ENCODE results near the gene ATP6V0A1. TPM values are rescaled to one million over a fixed set of nuclear protein-coding genes. Genes with fewer than 3 reads are reported as not detected.
A peak's percentile ranks its signal among the peaks of the same experiment; 100 is the strongest.

The ATP6V0A1 gene
- polyA plus RNA-seq, result 100 to 1,000 TPM in 1 of 4 donors, 10 to 100 TPM in 3; 38.7 to 125 (median 69.2) TPM
- long read RNA-seq, donor 1, result 0 reads
- long read RNA-seq, donor 2, full-length matches to known transcripts, result 21 of 21 reads
- long read RNA-seq, donor 2, partial matches to known transcripts, result 0 of 21 reads
- long read RNA-seq, donor 2, other reads (novel, unspliced or antisense), result 0 of 21 reads
- long read RNA-seq, donor 3, full-length matches to known transcripts, result 43 of 43 reads
- long read RNA-seq, donor 3, partial matches to known transcripts, result 0 of 43 reads
- long read RNA-seq, donor 3, other reads (novel, unspliced or antisense), result 0 of 43 reads
- long read RNA-seq, donor 4, full-length matches to known transcripts, result 3 of 3 reads
- long read RNA-seq, donor 4, partial matches to known transcripts, result 0 of 3 reads
- long read RNA-seq, donor 4, other reads (novel, unspliced or antisense), result 0 of 3 reads
- long read RNA-seq, donor 5, full-length matches to known transcripts, result 15 of 15 reads
- long read RNA-seq, donor 5, partial matches to known transcripts, result 0 of 15 reads
- long read RNA-seq, donor 5, other reads (novel, unspliced or antisense), result 0 of 15 reads
- long read RNA-seq, donor 6, full-length matches to known transcripts, result 35 of 35 reads
- long read RNA-seq, donor 6, partial matches to known transcripts, result 0 of 35 reads
- long read RNA-seq, donor 6, other reads (novel, unspliced or antisense), result 0 of 35 reads
- long read RNA-seq, donor 7, full-length matches to known transcripts, result 15 of 21 reads
- long read RNA-seq, donor 7, partial matches to known transcripts, result 0 of 21 reads
- long read RNA-seq, donor 7, other reads (novel, unspliced or antisense), result 6 of 21 reads
- long read RNA-seq, donor 8, full-length matches to known transcripts, result 1 of 1 reads
- long read RNA-seq, donor 8, partial matches to known transcripts, result 0 of 1 reads
- long read RNA-seq, donor 8, other reads (novel, unspliced or antisense), result 0 of 1 reads
- long read RNA-seq, donor 9, full-length matches to known transcripts, result 14 of 14 reads
- long read RNA-seq, donor 9, partial matches to known transcripts, result 0 of 14 reads
- long read RNA-seq, donor 9, other reads (novel, unspliced or antisense), result 0 of 14 reads
- long read RNA-seq, donor 10, full-length matches to known transcripts, result 36 of 36 reads
- long read RNA-seq, donor 10, partial matches to known transcripts, result 0 of 36 reads
- long read RNA-seq, donor 10, other reads (novel, unspliced or antisense), result 0 of 36 reads

- no peaks in the 10 kb centered on the region for H3K9me3 ChIP-seq (ENCODE audit: control insufficient read depth in 2 of 2, insufficient read depth in 1 of 2, low read depth in 1 of 2, low read length in 1 of 2)
- FAIRE-seq, result no peak
- H3K36me3 ChIP-seq (ENCODE audit: control insufficient read depth in 3 of 3, insufficient read depth in 2 of 3, low read depth in 1 of 3, low read length in 3 of 3), result peaks cover 0 to 18% (median 2%) of the 10 kb centered on the region in 3 donors
- H3K27me3 ChIP-seq (ENCODE audit: control insufficient read depth in 3 of 3, insufficient read depth in 3 of 3, low read length in 3 of 3), result no peaks in the 10 kb centered on the region
- 1% methylated on average over 36 to 45 of the region's 45 CpGs for WGBS, 3 donors
- peak; percentile 88 to 95 for DNase-seq
- peak within 1 kb of the TSS; percentile 95 to 100 (median 98) for H3K27ac ChIP-seq (ENCODE audit: low read depth in 1 of 3, low read length in 2 of 3)
- H3K4me3 ChIP-seq (ENCODE audit: low read depth in 1 of 3, low read length in 3 of 3), result peak within 1 kb of the TSS; percentile 71 to 92 (median 90)
- H3K4me1 ChIP-seq (ENCODE audit: control insufficient read depth in 3 of 3, insufficient read depth in 2 of 3, low read depth in 1 of 3, low read length in 2 of 3), result peaks cover 2 to 24% (median 14%) of the 10 kb centered on the region in 3 donors
Observed at GRCh38 chr17:42458497-42459255, at the start of gene ATP6V0A1. ATP6V0A1 (plus strand) TSS chr17:42458878; CDS start chr17:42460895, 2,017 bp downstream.

- Histone ChIP-seq H3K4me3 (ENCODE audit: low read depth in 1 of 3, low read length in 3 of 3) (no peak overlapping the region), H3K9me3 (ENCODE audit: control insufficient read depth in 2 of 2, insufficient read depth in 1 of 2, low read depth in 1 of 2, low read length in 1 of 2) (peaks cover 0 to 4% of the 10 kb centered on the region in 2 donors), H3K36me3 (ENCODE audit: control insufficient read depth in 3 of 3, insufficient read depth in 2 of 3, low read depth in 1 of 3, low read length in 3 of 3) (peaks cover 0 to 16% (median 0%) of the 10 kb centered on the region in 3 donors), H3K27me3 (ENCODE audit: control insufficient read depth in 3 of 3, insufficient read depth in 3 of 3, low read length in 3 of 3) (no peaks in the 10 kb centered on the region), H3K4me1 (ENCODE audit: control insufficient read depth in 3 of 3, insufficient read depth in 2 of 3, low read depth in 1 of 3, low read length in 2 of 3) (peaks cover 0 to 12% (median 0%) of the 10 kb centered on the region in 3 donors), H3K27ac (ENCODE audit: low read depth in 1 of 3, low read length in 2 of 3) (peak overlapping the region in 1 of 3 donors; percentile 68)
- DNase-seq (no peak), FAIRE-seq (no peak)
- 28 to 40% (median 38%) methylated on average over 5 of the region's 5 CpGs for WGBS, 3 donors
Observed at GRCh38 chr17:42409523-42410318, 49.0 kb upstream of the ATP6V0A1 start.

GRCh38 chr17:42410319-42410685, 48.4 kb upstream of the ATP6V0A1 start:
- H3K4me3 ChIP-seq (ENCODE audit: low read depth in 1 of 3, low read length in 3 of 3), result no peak overlapping the region
- no peaks in the 10 kb centered on the region for H3K9me3 ChIP-seq (ENCODE audit: control insufficient read depth in 2 of 2, insufficient read depth in 1 of 2, low read depth in 1 of 2, low read length in 1 of 2)
- WGBS, 3 donors, result 69 to 82% (median 82%) methylated on average over 5 of the region's 5 CpGs
- peaks cover 0 to 9% (median 2%) of the 10 kb centered on the region in 3 donors for H3K4me1 ChIP-seq (ENCODE audit: control insufficient read depth in 3 of 3, insufficient read depth in 2 of 3, low read depth in 1 of 3, low read length in 2 of 3)
- no peaks in the 10 kb centered on the region for H3K27me3 ChIP-seq (ENCODE audit: control insufficient read depth in 3 of 3, insufficient read depth in 3 of 3, low read length in 3 of 3)
- no peak for FAIRE-seq
- peaks cover 0 to 12% (median 0%) of the 10 kb centered on the region in 3 donors for H3K36me3 ChIP-seq (ENCODE audit: control insufficient read depth in 3 of 3, insufficient read depth in 2 of 3, low read depth in 1 of 3, low read length in 3 of 3)
- no peak for DNase-seq
- H3K27ac ChIP-seq (ENCODE audit: low read depth in 1 of 3, low read length in 2 of 3), result peak overlapping the region in 1 of 3 donors; percentile 68

- Histone ChIP-seq H3K27me3 (ENCODE audit: control insufficient read depth in 3 of 3, insufficient read depth in 3 of 3, low read length in 3 of 3) (no peaks in the 10 kb centered on the region), H3K4me1 (ENCODE audit: control insufficient read depth in 3 of 3, insufficient read depth in 2 of 3, low read depth in 1 of 3, low read length in 2 of 3) (peaks cover 0 to 9% (median 2%) of the 10 kb centered on the region in 3 donors), H3K4me3 (ENCODE audit: low read depth in 1 of 3, low read length in 3 of 3) (no peak overlapping the region), H3K36me3 (ENCODE audit: control insufficient read depth in 3 of 3, insufficient read depth in 2 of 3, low read depth in 1 of 3, low read length in 3 of 3) (peaks cover 0 to 12% (median 0%) of the 10 kb centered on the region in 3 donors), H3K9me3 (ENCODE audit: control insufficient read depth in 2 of 2, insufficient read depth in 1 of 2, low read depth in 1 of 2, low read length in 1 of 2) (no peaks in the 10 kb centered on the region), H3K27ac (ENCODE audit: low read depth in 1 of 3, low read length in 2 of 3) (no peak overlapping the region)
- 56 to 86% (median 77%) methylated on average over 4 of the region's 4 CpGs for WGBS, 3 donors
- DNase-seq, result no peak
- no peak for FAIRE-seq
Observed at GRCh38 chr17:42411361-42411760, 47.3 kb upstream of the ATP6V0A1 start.

GRCh38 chr17:42411905-42412679, 46.6 kb upstream of the ATP6V0A1 start:
- Histone ChIP-seq H3K9me3 (ENCODE audit: control insufficient read depth in 2 of 2, insufficient read depth in 1 of 2, low read depth in 1 of 2, low read length in 1 of 2) (no peaks in the 10 kb centered on the region), H3K36me3 (ENCODE audit: control insufficient read depth in 3 of 3, insufficient read depth in 2 of 3, low read depth in 1 of 3, low read length in 3 of 3) (peaks cover 0 to 12% (median 0%) of the 10 kb centered on the region in 3 donors), H3K4me3 (ENCODE audit: low read depth in 1 of 3, low read length in 3 of 3) (no peak overlapping the region), H3K4me1 (ENCODE audit: control insufficient read depth in 3 of 3, insufficient read depth in 2 of 3, low read depth in 1 of 3, low read length in 2 of 3) (peaks cover 0 to 5% (median 2%) of the 10 kb centered on the region in 3 donors), H3K27me3 (ENCODE audit: control insufficient read depth in 3 of 3, insufficient read depth in 3 of 3, low read length in 3 of 3) (no peaks in the 10 kb centered on the region), H3K27ac (ENCODE audit: low read depth in 1 of 3, low read length in 2 of 3) (no peak overlapping the region)
- DNase-seq (no peak), FAIRE-seq (no peak)
- 77 to 80% (median 79%) methylated on average over 11 of the region's 11 CpGs for WGBS, 3 donors

- Histone ChIP-seq H3K9me3 (ENCODE audit: control insufficient read depth in 2 of 2, insufficient read depth in 1 of 2, low read depth in 1 of 2, low read length in 1 of 2) (no peaks in the 10 kb centered on the region), H3K27me3 (ENCODE audit: control insufficient read depth in 3 of 3, insufficient read depth in 3 of 3, low read length in 3 of 3) (no peaks in the 10 kb centered on the region), H3K4me3 (ENCODE audit: low read depth in 1 of 3, low read length in 3 of 3) (no peak overlapping the region), H3K36me3 (ENCODE audit: control insufficient read depth in 3 of 3, insufficient read depth in 2 of 3, low read depth in 1 of 3, low read length in 3 of 3) (peaks cover 0 to 12% (median 0%) of the 10 kb centered on the region in 3 donors), H3K4me1 (ENCODE audit: control insufficient read depth in 3 of 3, insufficient read depth in 2 of 3, low read depth in 1 of 3, low read length in 2 of 3) (peaks cover 0 to 2% (median 0%) of the 10 kb centered on the region in 3 donors), H3K27ac (ENCODE audit: low read depth in 1 of 3, low read length in 2 of 3) (peak overlapping the region in 1 of 3 donors; percentile 20)
- DNase-seq (no peak), FAIRE-seq (no peak)
- 67 to 86% (median 72%) methylated on average over 3 of the region's 3 CpGs for WGBS, 3 donors
Observed at GRCh38 chr17:42413464-42414040, 45.1 kb upstream of the ATP6V0A1 start.

Data from small intestine (tissue), 16 donors.